GM12872 (cell line): ENCODE data around the gene BICD1.

Experiments
- TF ChIP-seq, protein P1 (sequence below): IDR thresholded peaks from 3 replicates; pipeline ENCODE4 v1.5.1; 2011; ENCODE audit warnings: low read depth, mild to moderate bottlenecking, low read length, moderate library complexity; ENCODE audit not compliant: insufficient read depth

The BICD1 gene

DNA sequence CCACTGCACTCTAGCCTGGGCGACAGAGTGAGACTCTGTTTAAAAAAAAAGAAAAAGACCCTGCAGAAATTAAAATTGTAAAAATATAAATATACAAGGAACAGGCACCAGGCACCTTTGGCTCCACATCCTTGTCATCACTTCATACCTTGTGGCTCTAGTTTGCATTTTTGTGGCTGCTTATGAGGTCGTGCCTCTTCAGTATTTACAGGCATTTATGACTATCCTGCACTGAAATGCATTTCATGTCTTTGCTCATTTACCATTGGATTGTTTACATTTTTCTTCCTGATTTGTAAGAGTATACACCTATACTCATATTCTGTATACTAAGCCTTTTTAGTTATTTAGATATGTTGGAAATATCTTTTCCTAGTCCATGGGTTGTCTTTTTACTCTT is 20.1 kb downstream of the BICD1 start:
- TF ChIP-seq, protein P1, sequence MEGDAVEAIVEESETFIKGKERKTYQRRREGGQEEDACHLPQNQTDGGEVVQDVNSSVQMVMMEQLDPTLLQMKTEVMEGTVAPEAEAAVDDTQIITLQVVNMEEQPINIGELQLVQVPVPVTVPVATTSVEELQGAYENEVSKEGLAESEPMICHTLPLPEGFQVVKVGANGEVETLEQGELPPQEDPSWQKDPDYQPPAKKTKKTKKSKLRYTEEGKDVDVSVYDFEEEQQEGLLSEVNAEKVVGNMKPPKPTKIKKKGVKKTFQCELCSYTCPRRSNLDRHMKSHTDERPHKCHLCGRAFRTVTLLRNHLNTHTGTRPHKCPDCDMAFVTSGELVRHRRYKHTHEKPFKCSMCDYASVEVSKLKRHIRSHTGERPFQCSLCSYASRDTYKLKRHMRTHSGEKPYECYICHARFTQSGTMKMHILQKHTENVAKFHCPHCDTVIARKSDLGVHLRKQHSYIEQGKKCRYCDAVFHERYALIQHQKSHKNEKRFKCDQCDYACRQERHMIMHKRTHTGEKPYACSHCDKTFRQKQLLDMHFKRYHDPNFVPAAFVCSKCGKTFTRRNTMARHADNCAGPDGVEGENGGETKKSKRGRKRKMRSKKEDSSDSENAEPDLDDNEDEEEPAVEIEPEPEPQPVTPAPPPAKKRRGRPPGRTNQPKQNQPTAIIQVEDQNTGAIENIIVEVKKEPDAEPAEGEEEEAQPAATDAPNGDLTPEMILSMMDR, result no peak

DNA sequence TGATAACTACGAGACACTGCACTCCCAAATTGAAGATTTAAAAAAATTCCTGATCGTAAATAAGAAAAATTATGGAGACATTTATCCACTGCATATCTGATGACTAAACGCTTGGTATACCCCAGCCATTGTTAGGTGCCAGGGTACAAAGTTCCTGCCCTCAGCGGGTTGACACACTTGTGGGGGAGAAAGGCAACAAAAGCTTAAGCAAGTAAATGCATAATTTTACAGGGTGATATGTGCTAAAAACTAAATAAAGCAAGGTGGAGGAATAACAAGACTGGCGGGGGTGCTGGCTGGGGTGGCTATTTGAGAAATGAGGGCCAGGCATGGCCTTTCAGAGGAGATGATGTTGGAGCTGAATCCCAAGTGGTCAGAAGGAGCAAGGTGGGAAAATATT is 25.0 kb downstream of the BICD1 start:
- TF ChIP-seq, protein P1, result no peak

DNA sequence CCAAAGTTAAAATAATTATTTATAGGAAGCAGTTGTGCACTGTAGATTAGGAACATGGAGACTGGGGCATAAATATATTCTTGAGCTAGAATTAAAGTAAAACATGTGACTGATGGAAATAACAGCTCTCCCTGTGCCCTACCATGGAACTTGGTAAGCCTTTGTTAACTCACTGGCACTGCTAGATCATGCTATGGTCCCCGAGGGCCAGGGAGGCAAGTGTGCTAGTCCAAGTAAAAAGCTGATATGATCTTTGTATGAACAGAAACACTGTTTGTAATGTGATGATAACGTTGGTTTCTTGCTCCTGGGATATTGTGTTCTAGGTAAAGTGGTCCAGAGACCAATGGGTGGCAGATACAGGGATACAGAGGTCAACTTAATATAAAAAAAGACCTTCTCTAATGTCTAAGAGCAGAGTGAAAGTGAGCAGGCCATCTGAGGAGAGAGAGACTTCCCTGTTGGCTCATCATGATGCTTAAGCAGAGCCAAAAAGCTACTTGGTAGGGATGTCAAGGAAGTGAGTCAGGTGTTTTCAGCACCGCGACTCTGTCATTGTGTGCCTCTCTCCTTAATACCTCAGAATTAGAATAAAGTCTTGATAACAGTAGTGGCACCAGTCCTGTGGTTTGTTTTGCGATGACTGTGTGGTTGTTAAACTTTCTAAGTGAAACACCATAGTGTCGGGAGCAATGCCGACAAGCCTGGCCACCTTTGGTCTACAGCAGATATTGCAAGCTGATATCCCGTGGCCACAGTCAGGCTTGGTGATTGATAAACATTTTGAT is 27.6 kb downstream of the BICD1 start:
- TF ChIP-seq, protein P1, result peak; percentile 50

DNA sequence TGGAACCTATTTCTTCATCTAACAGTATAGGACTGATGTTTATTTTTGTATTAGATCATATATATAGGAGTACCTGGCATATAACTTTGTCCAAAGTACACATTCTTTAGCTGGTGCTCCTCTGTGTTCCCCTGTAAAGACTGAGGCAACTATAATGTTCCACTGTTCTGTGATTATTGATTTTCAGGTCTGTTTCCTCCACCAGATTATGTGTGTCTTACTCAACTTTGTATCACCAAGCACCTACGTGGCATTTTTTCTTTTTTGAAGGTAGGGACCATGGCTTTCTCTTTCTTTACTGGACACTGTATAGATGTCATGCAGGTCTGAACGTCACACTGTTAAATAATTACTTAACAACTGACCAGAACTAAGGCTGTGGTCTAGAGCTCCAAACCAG is 29.3 kb downstream of the BICD1 start:
- TF ChIP-seq, protein P1, result no peak

DNA sequence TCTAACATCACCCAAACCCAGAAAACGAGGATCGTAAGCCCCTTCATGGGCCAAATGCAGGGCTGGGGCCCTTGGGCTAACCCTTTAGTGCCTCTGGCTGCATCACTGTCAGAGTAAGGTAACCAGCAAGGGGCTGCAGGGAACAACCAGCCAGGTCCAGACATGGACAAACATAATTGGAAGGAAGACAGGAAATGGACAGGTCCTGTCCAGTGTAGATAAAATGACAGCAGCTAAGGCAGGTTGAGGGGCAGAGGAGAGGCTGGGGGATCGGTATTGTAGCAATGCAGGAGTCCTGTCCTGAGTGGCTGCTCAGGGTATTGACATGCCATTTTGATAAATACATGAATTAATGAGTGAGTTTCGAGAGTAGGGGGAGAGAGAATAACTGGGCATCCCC is 29.8 kb downstream of the BICD1 start:
- TF ChIP-seq, protein P1, result no peak

DNA sequence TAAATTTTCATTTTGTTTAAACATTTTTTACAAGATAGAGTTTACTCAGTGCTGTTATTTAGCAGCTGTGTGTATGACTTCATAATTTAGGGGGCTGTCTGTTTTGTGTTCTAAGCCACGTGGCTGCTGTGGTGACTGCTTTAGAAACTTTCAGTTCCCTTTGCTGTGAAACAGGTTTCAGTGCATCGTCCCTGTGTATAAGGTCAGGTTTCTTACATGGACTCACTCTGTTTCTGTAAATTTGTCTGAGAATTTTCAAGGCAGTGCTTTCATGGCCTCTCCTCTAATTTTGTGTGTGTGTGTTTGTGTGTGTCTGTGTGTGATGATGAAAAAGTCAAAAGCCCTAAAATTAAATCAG is 32.4 kb downstream of the BICD1 start:
- TF ChIP-seq, protein P1, result no peak

DNA sequence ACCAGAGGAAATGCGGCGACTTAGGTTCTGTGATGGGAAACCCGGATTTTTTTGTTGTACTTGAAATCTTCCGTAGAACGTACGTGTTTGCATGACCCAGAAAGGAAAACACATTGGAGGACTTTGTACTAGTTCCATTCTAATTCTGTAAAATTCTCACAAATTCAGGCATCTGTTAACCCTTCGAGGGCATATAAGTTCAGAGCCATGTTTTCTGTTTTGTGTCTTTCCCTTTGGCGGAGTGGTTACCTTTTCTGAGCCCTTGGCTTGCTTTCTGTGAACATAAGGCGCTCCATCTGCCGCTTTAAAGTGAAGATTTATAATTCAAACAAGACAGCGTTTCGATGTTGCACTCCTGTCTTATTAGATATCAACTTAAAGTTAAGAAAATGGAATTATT is 34.2 kb downstream of the BICD1 start:
- TF ChIP-seq, protein P1, result no peak
